ENCODE measurements around the gene GRK6. TPM values are rescaled to one million over a fixed set of nuclear protein-coding genes. Genes with fewer than 3 reads are reported as not detected.

GRK6 gene
- total RNA-seq, 1 experiment from 2014 or later: 82.3 TPM

DNA sequence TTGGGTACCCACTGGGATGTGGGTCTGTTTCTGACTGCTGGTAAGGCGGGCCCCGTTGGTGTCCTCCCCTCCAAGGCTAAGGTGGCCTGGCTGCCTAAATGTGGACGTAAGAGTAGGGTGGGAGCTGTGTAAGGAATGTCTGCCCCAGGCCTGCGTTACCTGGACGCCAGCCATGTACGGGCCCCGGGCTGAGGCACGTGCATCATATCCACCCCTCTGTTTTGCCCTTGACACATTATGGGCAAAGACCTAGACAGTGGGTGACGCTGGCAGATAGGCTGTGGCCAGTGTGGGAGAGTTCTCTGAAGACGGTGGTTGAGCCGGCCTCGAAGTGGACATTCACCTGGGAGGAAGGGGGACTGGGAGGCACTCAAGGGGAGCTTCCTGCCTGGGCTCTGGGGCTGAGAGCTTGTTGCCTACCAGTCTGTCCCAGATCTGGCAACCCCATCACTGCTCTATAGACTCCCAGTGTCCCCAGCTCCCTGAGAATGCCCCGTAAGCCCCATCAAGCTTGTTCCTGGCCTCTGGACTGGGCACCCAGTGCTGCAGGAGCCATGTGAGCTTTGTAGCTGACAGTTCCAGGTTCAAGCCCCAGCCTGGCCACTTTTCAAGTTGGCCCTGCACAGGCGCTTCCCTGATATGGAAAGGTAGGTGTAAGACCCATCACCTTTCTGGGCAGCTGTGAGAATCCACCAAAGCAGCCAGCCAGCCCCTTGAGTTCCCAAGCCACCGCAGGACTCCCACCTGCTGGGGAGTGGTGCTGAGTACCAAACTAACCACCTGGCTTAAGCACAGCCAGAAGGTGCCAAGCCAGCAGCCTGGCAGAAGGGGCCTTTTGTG lies 16.9 kb downstream of the GRK6 start:
- intact Hi-C loops (cut with micrococcal nuclease; ENCODE audit: unreplicated experiment): no loop called here
- no peak overlapping the region for H3K4me2 ChIP-seq
- H3K27ac ChIP-seq: no peak overlapping the region
- H3K9me2 ChIP-seq (ENCODE audit: insufficient read depth): no peaks in the 10 kb centered on the region
- peaks cover 19% of the 10 kb centered on the region for H3K79me2 ChIP-seq (ENCODE audit: low read depth)
- POLR2A ChIA-PET (ENCODE audit: unreplicated experiment): interaction anchor here (0.6 kb wide), 2 partner anchors 53 to 115 kb away, joined by 3 to 4 read pairs; no protein-coding TSS in a partner anchor
- TF ChIP-seq CTCF (conservative IDR thresholded peaks at IDR 0.05) (no peak), EZH2 (IDR thresholded peaks at IDR 0.05; ENCODE audit: low read depth) (no peak)
- H3K4me1 ChIP-seq (replicated peaks; ENCODE audit: insufficient read depth): peaks cover 8% of the 10 kb centered on the region
- H3K27me3 ChIP-seq (ENCODE audit: insufficient read depth, low read depth): no peaks in the 10 kb centered on the region
- H3K4me3 ChIP-seq: no peak overlapping the region
- peak in 1 of 2 experiments; percentile 13 for DNase-seq
- peaks cover 52% of the 10 kb centered on the region for H3F3A ChIP-seq (ENCODE audit: insufficient read depth, low read depth)
- no peaks in the 10 kb centered on the region for H3K9me3 ChIP-seq (ENCODE audit: insufficient read depth, low read depth)
- H2AFZ ChIP-seq: no peak overlapping the region
- H3K36me3 ChIP-seq (ENCODE audit: low read depth): no peaks in the 10 kb centered on the region; the same call in 1 of the 2 replicates
- peaks cover 22% of the 10 kb centered on the region for H4K20me1 ChIP-seq (ENCODE audit: insufficient read depth)
- no TSS peak for BruUV-seq (replicated peaks)
- CTCF ChIA-PET: no interaction called here

- ChIA-PET CTCF (no interaction called here), POLR2A (ENCODE audit: unreplicated experiment) (interaction anchor here (0.7 kb wide), 1 partner anchor 18 kb away, joined by 10 read pairs; the partner anchor contains the start of gene GRK6)
- Histone ChIP-seq H3F3A (ENCODE audit: insufficient read depth, low read depth) (peaks cover 52% of the 10 kb centered on the region), H4K20me1 (ENCODE audit: insufficient read depth) (peaks cover 22% of the 10 kb centered on the region), H3K9me3 (ENCODE audit: insufficient read depth, low read depth) (no peaks in the 10 kb centered on the region), H3K9me2 (ENCODE audit: insufficient read depth) (no peaks in the 10 kb centered on the region), H3K36me3 (ENCODE audit: low read depth) (no peaks in the 10 kb centered on the region; the same call in 1 of the 2 replicates), H3K4me3 (no peak overlapping the region), H3K27me3 (ENCODE audit: insufficient read depth, low read depth) (no peaks in the 10 kb centered on the region), H3K79me2 (ENCODE audit: low read depth) (peaks cover 28% of the 10 kb centered on the region), H2AFZ (no peak overlapping the region), H3K4me2 (no peak overlapping the region), H3K4me1 (replicated peaks; ENCODE audit: insufficient read depth) (peaks cover 18% of the 10 kb centered on the region), H3K27ac (no peak overlapping the region)
- TF ChIP-seq CTCF (conservative IDR thresholded peaks at IDR 0.05): no peak
- TF ChIP-seq EZH2 (IDR thresholded peaks at IDR 0.05; ENCODE audit: low read depth): no peak
- no TSS peak for BruUV-seq (replicated peaks)
- intact Hi-C loops (cut with micrococcal nuclease; ENCODE audit: unreplicated experiment): no loop called here
- DNase-seq: no peak
These were observed 17.9 kb downstream of the GRK6 start for GRCh38 chr5:177444106-177445051.
